CD14-positive monocyte (primary cell): ENCODE data around the gene USP15. TPM values are rescaled to one million over a fixed set of nuclear protein-coding genes. Genes with fewer than 3 reads are reported as not detected.

Source experiments
- DNase-seq, 3 donors: peaks; one replicate each; pipeline ENCODE4 v3.0.0-alpha.2; 2011 to 2022
- H2AFZ ChIP-seq: 2 replicates; pipeline ENCODE4 v1.6.0; 2012; ENCODE audit warnings: mild to moderate bottlenecking, low read depth, low read length, inconsistent platforms; ENCODE audit not compliant: insufficient read depth, poor library complexity, severe bottlenecking
- H3K27ac ChIP-seq, 2 donors: 1 replicate in 1 of 2; 2 replicates in 1 of 2; pipeline ENCODE4 v1.5.1; 2012 to 2013; ENCODE audit warnings: low read length in 2 of 2, control low read depth in 1 of 2, inconsistent platforms in 1 of 2, low read depth in 1 of 2, mild to moderate bottlenecking in 1 of 2
- H3K27me3 ChIP-seq, 2 donors: one replicate each; pipeline versions ENCODE4 v1.6.0 to v1.6.1; 2011 to 2013; ENCODE audit warnings: low read length in 2 of 2; ENCODE audit not compliant: control insufficient read depth in 2 of 2, insufficient read depth in 2 of 2
- H3K36me3 ChIP-seq, 2 donors: replicated peaks in 1 of 2; 1 replicate in 1 of 2; 2 replicates in 1 of 2; pipeline versions ENCODE4 v1.5.1 to v1.6.1; 2012 to 2013; ENCODE audit warnings: low read length in 2 of 2, control low read depth in 1 of 2, inconsistent platforms in 1 of 2, mild to moderate bottlenecking in 1 of 2; ENCODE audit not compliant: insufficient read depth in 2 of 2, control insufficient read depth in 1 of 2
- H3K4me1 ChIP-seq, 2 donors: 1 replicate in 1 of 2; 2 replicates in 1 of 2; pipeline versions ENCODE4 v1.5.1 to v1.6.1; 2012 to 2013; ENCODE audit warnings: low read length in 2 of 2, control low read depth in 1 of 2, inconsistent platforms in 1 of 2, mild to moderate bottlenecking in 1 of 2, moderate library complexity in 1 of 2; ENCODE audit not compliant: insufficient read depth in 2 of 2, control insufficient read depth in 1 of 2
- H3K4me2 ChIP-seq: replicated peaks from 2 replicates; pipeline ENCODE3; 2012; ENCODE audit warnings: low read length, moderate library complexity, mild to moderate bottlenecking; ENCODE audit not compliant: poor library complexity, severe bottlenecking; ENCODE audit errors: extremely low read depth
- H3K4me3 ChIP-seq, 3 experiments: fragments of 200-600 bp in 1 of 3; sonication (generic) in 1 of 3; replicated peaks in 1 of 3; 1 replicate in 2 of 3; 2 replicates in 1 of 3; pipeline ENCODE4 v1.5.1; 2011 to 2013; ENCODE audit warnings: low read length in 3 of 3, mild to moderate bottlenecking in 3 of 3, control low read depth in 2 of 3, low read depth in 2 of 3, inconsistent platforms in 1 of 3, moderate library complexity in 1 of 3
- H3K79me2 ChIP-seq: 2 replicates; pipeline ENCODE4 v1.6.0; 2012; ENCODE audit warnings: mild to moderate bottlenecking, control low read depth, inconsistent platforms, low read length, moderate library complexity; ENCODE audit not compliant: insufficient read depth
- H3K9ac ChIP-seq: 2 replicates; pipeline ENCODE4 v1.6.0; 2017; ENCODE audit warnings: low read length, mild to moderate bottlenecking; ENCODE audit not compliant: insufficient read depth, poor library complexity, severe bottlenecking
- H3K9me3 ChIP-seq, 2 donors: replicated peaks in 1 of 2; 1 replicate in 1 of 2; 2 replicates in 1 of 2; pipeline versions ENCODE4 v1.5.1 to v1.6.1; 2012 to 2013; ENCODE audit warnings: low read length in 2 of 2, control low read depth in 1 of 2; ENCODE audit not compliant: control insufficient read depth in 1 of 2, insufficient read depth in 1 of 2
- H4K20me1 ChIP-seq: 2 replicates; pipeline ENCODE4 v1.6.0; 2012; ENCODE audit warnings: mild to moderate bottlenecking, low read length, control low read depth, moderate library complexity; ENCODE audit not compliant: insufficient read depth
- H3K27ac Mint-ChIP-seq, 7 donors: one replicate each; pipeline ENCODE4 v1.8.0; 2020; ENCODE audit warnings: mild to moderate bottlenecking in 7 of 7, mixed read lengths in 7 of 7, moderate library complexity in 6 of 7, inconsistent platforms in 2 of 7
- H3K27me3 Mint-ChIP-seq, 3 donors: one replicate each; pipeline ENCODE4 v1.8.0; 2021 to 2022; ENCODE audit warnings: low read depth in 3 of 3, mild to moderate bottlenecking in 3 of 3, mixed read lengths in 3 of 3, moderate library complexity in 3 of 3, inconsistent platforms in 1 of 3
- H3K36me3 Mint-ChIP-seq, 2 donors: one replicate each; pipeline ENCODE4 v1.8.0; 2020; ENCODE audit warnings: mixed read lengths in 2 of 2, inconsistent platforms in 1 of 2, mild to moderate bottlenecking in 1 of 2
- H3K4me1 Mint-ChIP-seq: one replicate; pipeline ENCODE4 v1.8.0; 2020; ENCODE audit warnings: mild to moderate bottlenecking, mixed read lengths
- H3K4me3 Mint-ChIP-seq, 2 donors: one replicate each; pipeline ENCODE4 v1.8.0; 2020; ENCODE audit warnings: mild to moderate bottlenecking in 2 of 2, mixed read lengths in 2 of 2, moderate library complexity in 1 of 2
- H3K9me3 Mint-ChIP-seq, 7 donors: one replicate each; pipeline ENCODE4 v1.8.0; 2020 to 2022; ENCODE audit warnings: mixed read lengths in 7 of 7, mild to moderate bottlenecking in 6 of 7, moderate library complexity in 6 of 7, inconsistent platforms in 2 of 7
- WGBS: methylation state at CpG from one replicate; pipeline ENCODE4 v1.1.5; 2013; ENCODE audit warnings: missing lambda C conversion rate; ENCODE audit not compliant: insufficient coverage; 5-methylcytosine and 5-hydroxymethylcytosine counted together
- intact Hi-C, 2 donors: fragments of 100-400 bp; cut with micrococcal nuclease; formaldehyde crosslinking; loops; one replicate each; pipeline versions ENCODE4 v1.15.0 to v1.15.1; 2023
- polyA plus RNA-seq, 3 donors: library from polyadenylated mRNA; depleted of rRNA in 1 of 3; unstranded in 2 of 3; stranded (reverse) in 1 of 3; fragments of 300-500 nt in 2 of 3; fragments of >200 nt in 1 of 3; fragmentation: Illumina TruSeq in 2 of 3; gene quantifications; 1 replicate in 2 of 3; 2 replicates in 1 of 3; pipeline ENCODE4 v1.2.3, GENCODE V29; 2012 to 2021
- TF ChIP-seq, protein P1 (sequence below): fragments of 200-600 bp; IDR thresholded peaks from one replicate; pipeline ENCODE4 v1.8.0; 2022; ENCODE audit warnings: antibody characterized with exemption, mild to moderate bottlenecking

USP15 gene
- polyA plus RNA-seq, 3 donors, result 146 to 449 (median 180) TPM

DNA sequence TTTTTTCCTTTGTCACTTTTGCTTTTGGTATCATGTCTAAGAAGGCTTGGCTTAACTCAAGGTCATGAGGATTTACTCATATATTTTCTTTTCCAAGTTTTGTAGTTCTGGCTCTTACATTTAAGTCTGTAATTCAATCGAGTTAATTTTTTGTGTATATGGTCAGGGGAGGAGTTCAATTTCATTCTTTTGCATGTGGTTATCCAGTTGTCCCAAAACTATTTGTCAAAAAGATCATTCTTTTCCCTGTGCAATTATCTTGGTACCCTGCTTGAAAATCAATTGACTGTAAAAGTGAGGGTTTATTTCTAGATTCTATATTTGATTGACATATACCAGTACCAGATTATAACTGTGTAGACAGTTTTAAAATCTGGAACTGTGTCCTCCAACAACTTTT is 10.2 kb downstream of the USP15 start:
- H3K4me1 ChIP-seq, result peaks cover 36 to 75% of the 10 kb centered on the region in 2 donors
- H3K4me1 Mint-ChIP-seq, result peaks cover 80% of the 10 kb centered on the region
- no peaks in the 10 kb centered on the region for H3K9me3 Mint-ChIP-seq
- peak overlapping the region in 1 of 2 donors; percentile 56 for H3K27ac ChIP-seq
- no peaks in the 10 kb centered on the region for H3K27me3 ChIP-seq
- TF ChIP-seq, protein P1, sequence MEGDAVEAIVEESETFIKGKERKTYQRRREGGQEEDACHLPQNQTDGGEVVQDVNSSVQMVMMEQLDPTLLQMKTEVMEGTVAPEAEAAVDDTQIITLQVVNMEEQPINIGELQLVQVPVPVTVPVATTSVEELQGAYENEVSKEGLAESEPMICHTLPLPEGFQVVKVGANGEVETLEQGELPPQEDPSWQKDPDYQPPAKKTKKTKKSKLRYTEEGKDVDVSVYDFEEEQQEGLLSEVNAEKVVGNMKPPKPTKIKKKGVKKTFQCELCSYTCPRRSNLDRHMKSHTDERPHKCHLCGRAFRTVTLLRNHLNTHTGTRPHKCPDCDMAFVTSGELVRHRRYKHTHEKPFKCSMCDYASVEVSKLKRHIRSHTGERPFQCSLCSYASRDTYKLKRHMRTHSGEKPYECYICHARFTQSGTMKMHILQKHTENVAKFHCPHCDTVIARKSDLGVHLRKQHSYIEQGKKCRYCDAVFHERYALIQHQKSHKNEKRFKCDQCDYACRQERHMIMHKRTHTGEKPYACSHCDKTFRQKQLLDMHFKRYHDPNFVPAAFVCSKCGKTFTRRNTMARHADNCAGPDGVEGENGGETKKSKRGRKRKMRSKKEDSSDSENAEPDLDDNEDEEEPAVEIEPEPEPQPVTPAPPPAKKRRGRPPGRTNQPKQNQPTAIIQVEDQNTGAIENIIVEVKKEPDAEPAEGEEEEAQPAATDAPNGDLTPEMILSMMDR, result no peak
- no peak overlapping the region for H3K4me3 Mint-ChIP-seq
- no peak overlapping the region for H2AFZ ChIP-seq
- peaks cover 6 to 24% of the 10 kb centered on the region in 2 donors for H3K36me3 Mint-ChIP-seq
- H3K27ac Mint-ChIP-seq, result peak overlapping the region; percentile 15 to 85 (median 66)
- no peak overlapping the region for H3K9ac ChIP-seq
- intact Hi-C loops, result no loop called here
- peaks cover 1 to 5% of the 10 kb centered on the region in 2 donors for H3K36me3 ChIP-seq
- no peaks in the 10 kb centered on the region for H3K9me3 ChIP-seq
- peaks cover 100% of the 10 kb centered on the region for H4K20me1 ChIP-seq
- WGBS, result no CpG with 5 or more reads among the region's 1 CpG
- H3K4me3 ChIP-seq, result peak overlapping the region in 1 of 3 experiments; percentile 2
- H3K79me2 ChIP-seq, result peaks cover 100% of the 10 kb centered on the region
- DNase-seq, result no peak
- H3K4me2 ChIP-seq, result peak overlapping the region; percentile 20
- no peaks in the 10 kb centered on the region for H3K27me3 Mint-ChIP-seq

DNA sequence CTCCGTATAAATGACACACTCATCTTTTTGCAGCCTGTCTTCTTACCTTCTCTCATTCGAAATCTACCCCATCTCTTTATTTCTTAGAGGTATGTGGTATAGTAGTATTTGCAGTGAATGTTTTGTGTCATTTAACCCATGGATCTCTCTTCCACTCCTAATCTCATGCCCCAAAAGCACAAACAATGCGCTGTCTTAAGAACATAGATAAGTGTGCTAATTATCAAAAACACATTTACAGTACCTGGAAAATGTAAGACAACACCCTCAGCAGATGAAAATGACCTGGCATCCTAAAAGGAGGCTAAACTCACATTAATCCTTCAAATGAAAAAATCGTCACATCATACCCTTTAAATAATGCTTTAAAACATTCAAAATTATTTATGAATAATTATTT is 10.7 kb downstream of the USP15 start:
- TF ChIP-seq, protein P1, result no peak
- H3K27me3 Mint-ChIP-seq, result no peaks in the 10 kb centered on the region
- Histone ChIP-seq H3K27me3 (no peaks in the 10 kb centered on the region), H4K20me1 (peaks cover 100% of the 10 kb centered on the region), H3K9me3 (no peaks in the 10 kb centered on the region), H3K4me1 (peaks cover 35 to 74% of the 10 kb centered on the region in 2 donors), H3K4me3 (peak overlapping the region in 1 of 3 experiments; percentile 2), H3K4me2 (peak overlapping the region; percentile 20), H3K27ac (peak overlapping the region in 1 of 2 donors; percentile 56), H3K9ac (no peak overlapping the region), H2AFZ (no peak overlapping the region), H3K79me2 (peaks cover 100% of the 10 kb centered on the region), H3K36me3 (peaks cover 0 to under 1% of the 10 kb centered on the region in 2 donors)
- peaks cover 6 to 26% of the 10 kb centered on the region in 2 donors for H3K36me3 Mint-ChIP-seq
- WGBS, result no CpG with 5 or more reads among the region's 4 CpGs
- peak overlapping the region in 1 of 2 donors; percentile 35 for H3K4me3 Mint-ChIP-seq
- peak overlapping the region in 3 of 7 donors; percentile 15 to 85 (median 61) for H3K27ac Mint-ChIP-seq
- peaks cover 80% of the 10 kb centered on the region for H3K4me1 Mint-ChIP-seq
- no peak for DNase-seq
- H3K9me3 Mint-ChIP-seq, result no peaks in the 10 kb centered on the region
- intact Hi-C loops, result no loop called here
